ENCODE measurements around the gene CWC22.
"Not testable (repeated sequence)": the region's sequence is repeated elsewhere in the genome, so short reads cannot be mapped to it uniquely, and the experiment has no call there.

Gene CWC22

DNA sequence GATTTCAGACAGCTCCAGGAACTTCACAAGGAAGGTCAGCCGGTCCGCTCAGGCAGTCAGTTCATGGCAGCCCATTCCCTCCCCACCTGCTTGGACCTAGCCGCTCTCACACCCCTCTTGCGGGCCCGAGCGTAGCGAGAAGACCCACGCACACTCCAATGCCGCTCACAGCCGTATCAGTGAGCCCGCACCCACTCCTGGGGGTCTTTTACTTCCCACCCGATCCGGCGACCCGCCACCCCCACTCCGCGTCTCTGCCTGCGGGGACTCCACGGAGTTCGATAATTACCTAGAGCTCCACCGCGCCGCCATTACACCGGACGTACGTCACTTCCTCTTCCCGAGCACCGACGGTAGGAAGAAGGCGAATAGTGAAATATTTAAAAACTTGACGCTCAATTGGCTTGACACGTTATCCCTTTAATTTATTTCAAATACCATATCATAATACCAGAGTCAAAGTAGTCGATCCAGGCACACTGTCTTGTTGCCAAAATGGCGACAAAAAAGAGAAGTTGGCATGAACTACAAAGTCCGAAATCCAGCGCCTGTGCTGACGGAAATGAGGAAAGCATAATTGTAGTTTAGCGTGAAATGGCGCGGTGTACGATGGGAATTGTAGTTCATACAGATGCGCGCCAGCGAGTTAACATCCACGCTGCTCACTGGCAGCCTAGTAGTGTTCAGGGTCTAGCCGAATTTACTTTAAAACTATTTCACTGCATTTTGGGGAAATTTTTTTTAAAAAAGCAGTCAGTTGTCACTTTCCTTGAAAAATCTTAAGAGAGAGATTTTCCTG, at the start of gene CWC22:
Gene CWC22, minus strand, starts transcription at position 517 of the 799 bp plus-strand sequence. CDS start 13,956 bp downstream, outside the sequence.
- peak; percentile 64 for DNase-seq (ENCODE audit: low read depth)

DNA sequence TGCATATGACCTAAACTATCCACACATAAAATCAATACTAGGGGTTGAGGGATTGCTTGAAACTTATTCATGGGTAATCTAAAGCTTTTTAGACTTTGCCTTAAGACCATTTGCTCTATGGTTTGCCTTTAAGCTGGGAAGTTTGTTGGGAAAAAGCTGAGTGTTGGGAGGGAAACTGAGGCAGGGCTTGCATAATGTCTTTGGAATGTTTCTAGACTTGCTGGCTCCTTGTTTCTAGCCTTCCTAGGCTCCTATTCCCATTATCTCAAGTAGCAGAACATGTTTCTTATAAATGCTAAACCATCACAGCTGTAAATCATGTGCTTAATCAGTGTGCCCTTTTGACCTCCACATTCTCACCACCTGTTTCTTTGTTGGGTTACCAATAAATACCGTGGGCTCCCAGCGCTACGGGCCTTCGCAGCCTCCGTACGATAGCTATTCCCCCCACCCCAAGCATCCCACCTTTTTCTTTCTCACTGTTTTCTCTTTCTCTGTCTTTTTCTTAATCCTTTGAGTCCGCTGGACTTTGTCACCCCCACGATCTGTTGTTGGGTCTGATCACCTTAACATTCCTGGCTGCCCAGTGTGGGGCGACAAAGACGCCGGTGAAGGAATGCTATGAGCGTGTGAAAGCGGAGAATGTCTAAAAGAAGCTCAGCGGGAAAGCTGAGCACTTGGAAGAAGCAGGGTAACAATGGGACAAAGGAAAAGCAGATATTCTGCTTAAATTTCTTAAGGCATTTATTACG, 49.4 kb upstream of the CWC22 start:
- no peak for DNase-seq (ENCODE audit: low read depth)

DNA sequence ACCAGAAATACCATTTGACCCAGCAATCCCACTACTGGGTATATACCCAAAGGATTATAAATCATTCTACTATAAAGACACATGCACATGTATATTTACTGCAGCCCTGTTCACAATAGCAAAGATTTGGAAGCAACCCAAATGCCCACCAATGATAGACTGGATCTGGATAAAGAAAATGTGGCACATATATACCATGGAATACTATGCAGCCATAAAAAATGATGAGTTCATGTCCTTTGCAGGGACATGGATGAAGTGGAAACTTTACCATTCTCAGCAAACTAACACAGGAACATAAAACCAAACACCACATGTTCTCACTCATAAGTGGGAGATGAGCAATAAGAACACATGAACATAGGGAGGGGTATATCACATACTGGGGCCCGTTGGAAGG, 47.5 kb upstream of the CWC22 start:
- DNase-seq (ENCODE audit: low read depth) = not testable (repeated sequence)

DNA sequence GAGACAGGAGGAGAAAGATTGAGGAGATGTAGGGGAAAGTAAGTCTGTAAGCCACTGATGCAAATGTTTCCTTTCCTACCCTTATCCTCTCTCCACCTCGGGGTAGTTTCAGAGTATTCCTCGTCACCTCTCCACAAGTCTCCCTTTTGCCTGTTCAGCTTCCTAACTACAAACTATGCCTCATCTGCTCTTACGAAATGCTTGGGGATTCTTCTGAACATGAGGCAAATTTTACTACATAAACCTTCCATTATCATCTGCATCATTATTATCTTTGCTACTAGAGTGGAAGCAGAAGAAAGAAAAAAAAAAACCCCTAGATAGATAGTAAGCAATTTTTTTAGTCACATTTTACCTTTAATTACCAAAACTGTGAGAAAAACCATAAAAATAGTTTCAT, 43.1 kb upstream of the CWC22 start:
- DNase-seq (ENCODE audit: low read depth) = no peak

DNA sequence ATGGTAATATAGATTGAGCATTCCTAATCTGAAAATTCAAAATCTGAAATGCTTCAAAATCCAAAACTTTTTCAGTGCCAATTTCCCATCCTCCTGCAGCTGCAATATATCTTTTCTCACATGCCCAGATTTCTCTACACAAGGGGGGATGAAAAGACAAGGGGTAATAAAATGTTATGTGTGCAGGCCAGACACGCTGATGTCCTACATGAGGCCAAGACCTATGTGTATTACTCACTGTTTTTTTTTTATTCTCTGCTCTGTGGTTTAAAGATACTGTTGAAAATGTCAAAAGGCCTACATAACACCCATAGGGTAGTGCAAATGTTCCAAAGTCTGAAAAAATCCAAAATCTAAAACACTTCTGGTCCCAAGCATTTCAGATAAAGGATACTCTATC, 41.2 kb upstream of the CWC22 start:
- no peak for DNase-seq (ENCODE audit: low read depth)

DNA sequence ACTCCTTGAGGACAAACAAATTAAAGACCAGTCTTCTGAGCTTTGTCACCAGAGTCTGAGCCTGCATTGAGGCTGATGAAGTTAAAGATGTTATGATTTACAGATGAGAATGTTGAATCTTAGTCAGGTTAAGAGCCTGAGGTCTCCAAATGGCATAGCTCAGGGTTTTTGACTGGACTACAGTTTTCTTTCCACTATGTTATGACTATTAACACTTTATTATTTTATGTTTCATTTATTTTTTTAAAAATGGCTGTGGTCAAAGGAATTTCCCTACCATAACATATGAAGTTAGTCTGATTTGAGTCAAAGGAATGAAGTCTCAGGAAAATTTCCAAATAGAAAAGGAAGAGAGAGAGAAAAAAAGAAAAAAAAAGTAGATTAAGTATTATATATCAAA, 39.7 kb upstream of the CWC22 start:
- DNase-seq (ENCODE audit: low read depth) = no peak

DNA sequence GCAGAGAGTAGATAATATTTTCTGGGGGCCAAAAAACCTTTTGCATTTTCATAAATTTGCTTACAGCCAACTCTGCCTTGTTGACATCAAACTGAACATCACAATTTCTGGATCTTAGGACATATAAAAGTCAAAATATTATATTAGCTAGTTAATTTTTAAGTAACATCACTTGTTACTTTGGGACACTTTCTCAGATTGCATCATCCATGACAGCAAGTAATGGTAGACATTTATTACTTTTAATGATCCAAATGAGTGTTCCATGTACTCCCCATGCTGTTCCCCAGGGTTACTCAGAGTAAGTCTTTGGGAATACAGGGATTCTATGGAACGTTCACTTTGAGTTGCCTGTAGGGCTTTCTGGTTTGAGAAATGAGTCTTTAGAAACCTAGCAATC, 39.1 kb upstream of the CWC22 start:
- DNase-seq (ENCODE audit: low read depth) = no peak

DNA sequence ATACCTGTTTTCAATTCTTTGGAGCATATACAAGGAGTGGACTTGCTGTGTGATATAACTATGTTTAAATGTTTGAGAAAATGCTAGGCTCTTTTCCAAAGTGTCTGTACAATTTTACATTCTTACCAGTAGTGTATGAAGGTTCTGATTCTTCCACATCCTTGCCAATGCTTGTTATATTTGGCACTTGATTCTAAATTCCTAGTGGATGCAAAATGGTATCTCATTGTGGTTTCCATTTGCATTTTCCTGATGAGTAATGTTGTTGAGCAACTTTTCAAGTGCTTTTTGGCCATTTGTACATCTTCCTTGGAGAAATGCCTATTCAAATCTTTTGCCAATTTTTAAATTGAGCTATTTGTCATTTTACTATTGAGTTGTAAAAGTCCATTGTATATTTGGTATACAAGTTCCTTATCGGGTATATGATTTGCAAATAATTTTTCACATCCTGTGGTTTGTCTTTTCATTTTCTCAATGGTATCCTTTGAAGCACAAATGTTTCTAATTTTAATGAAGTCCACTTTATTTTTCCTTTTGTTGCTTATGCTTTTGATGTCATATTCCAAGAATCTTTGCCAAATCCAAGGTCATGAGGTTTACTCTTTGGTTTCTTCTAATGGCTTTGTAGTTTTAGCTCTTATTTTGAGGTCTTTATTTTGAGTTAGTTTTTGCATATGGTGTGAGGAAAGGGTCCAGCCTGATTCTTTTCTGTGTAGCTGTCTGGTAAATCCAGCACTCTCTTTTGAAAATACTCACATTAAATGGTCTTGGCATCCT, 33.2 kb upstream of the CWC22 start:
- no peak for DNase-seq (ENCODE audit: low read depth)

DNA sequence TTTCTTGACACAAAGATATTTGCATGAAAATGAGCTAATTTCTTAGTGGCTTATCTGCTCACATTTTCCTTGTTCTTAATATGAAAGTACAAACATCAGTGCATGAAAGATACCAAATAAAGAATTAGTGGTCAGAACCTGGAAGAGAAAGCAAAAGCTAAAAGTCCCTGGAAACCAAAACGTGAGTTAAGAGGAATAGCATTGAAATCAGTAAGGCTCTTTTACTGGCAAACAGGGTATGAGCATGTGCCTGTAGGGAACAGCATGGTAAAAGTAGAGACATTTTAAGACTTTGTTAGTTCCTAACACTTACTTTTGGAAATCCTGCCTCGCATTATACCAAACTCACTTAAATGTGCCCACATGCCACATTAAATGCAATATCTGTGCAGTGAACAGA, 31.9 kb upstream of the CWC22 start:
- no peak for DNase-seq (ENCODE audit: low read depth)

DNA sequence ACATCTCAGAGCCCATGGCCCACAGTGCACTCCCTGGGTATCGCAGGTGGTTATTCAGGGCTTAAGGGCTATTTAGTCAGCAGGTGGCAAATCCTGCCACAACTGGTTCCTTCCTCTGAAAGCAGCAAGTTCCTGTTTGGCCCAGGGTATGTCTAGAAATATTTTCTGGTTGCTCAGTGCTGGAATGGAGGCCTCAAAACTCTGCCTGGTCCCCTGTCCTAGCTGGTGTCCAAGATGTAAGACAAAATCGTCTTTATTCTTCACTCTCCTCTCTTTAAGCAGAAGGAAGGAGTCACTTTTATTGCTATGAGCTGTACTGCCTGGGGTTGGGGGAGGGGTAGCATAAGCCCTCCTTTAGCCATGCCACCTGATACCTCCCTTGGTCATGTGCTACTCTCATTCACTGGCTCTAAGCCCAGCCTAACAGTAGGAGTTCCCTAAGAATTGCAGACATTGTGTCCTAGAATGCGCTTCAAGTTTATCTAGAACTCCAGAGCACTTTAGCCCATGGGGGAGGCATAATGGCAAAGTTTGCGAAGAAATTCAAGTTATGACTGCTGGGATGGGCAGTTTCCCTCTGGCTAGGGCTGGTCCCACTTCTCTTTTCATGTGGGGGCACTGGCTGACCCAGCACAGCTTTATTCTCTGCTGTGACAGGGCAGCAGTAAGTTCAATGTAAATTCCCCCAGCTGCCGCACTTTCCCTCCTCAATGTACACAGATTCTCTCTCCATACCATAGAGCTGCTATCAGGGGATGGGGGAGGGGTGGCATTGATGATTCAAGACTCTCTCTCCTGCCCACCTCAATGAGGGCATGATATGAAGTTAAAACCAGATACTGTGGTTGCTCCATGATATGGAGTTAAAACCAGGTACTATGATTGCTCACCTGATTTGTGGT, 27.1 kb upstream of the CWC22 start:
- DNase-seq (ENCODE audit: low read depth) = no peak

DNA sequence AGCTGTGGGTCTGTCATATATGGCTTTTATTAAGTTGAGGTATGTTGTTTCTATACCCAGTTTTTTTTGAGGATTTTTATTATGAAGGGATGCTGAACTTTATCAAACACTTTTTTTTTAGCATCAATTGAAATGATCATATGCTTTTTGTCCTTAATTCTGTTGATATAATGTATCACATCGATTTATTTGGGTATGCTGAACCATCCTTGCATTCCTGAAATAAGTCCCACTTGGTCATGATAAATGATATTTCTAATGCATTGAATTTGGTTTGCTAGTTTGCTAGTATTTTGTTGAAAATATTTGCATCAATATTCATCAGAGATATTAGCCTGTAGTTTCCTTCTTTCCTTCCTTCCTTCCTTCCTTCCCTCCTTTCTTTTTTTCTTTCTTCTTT, 22.5 kb upstream of the CWC22 start:
- DNase-seq (ENCODE audit: low read depth) = no peak

DNA sequence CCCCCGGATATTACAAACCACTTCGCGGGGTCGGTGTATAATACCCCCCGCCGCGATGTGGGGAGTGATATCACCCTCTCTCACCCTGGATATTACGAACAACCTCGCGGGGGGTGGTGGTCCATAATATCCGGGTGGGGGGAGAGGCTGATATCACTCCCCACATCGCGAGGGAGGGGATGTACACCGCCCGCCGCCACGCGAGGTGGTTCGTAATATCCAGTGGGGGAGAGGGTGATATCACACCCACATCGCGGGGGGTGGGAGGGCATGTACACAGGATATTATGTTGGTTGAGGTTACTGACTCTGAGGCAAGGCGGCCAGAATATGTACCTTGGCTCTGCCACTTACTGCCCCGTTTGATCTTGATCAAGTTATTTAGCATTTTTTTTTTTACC, 14.8 kb upstream of the CWC22 start:
- no peak for DNase-seq (ENCODE audit: low read depth)

DNA sequence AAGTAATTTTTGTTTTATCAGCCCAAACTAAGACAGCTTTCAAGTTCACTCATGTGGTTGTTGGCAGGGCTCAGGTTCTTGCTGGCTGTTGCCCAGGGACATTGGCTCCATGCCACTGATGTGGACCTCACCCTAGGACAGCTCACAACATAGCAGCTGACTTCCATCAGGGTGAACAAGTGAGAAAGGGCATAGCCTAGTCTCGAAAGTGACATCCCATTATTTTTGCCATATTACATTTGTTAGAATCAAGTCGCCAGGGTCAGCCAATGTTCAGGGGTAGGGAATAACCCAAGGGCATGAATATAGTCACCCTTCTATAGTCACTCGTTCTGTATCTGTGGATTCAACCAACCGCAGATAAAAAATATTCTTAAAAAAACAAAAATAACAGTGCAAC, 10.7 kb upstream of the CWC22 start:
- no peak for DNase-seq (ENCODE audit: low read depth)

DNA sequence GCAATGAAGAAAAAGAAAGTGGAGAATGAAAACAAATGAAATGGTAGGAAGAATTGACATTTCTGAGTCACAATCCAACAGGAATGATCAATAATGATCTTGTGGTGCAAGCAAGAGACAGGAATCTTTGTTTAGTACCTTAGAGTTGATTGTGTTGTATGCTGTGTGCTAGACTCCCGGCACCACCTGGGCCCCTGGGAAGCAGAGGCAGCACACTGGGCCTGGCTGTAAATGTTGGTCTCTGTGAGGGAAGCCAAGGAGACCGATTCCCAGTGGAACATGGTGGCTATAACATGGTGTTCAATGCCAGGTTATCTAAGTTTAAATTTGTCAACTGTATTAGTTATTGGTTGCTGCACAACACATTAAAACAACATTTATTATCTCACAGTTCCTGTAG, 9.8 kb upstream of the CWC22 start:
- DNase-seq (ENCODE audit: low read depth) = no peak

DNA sequence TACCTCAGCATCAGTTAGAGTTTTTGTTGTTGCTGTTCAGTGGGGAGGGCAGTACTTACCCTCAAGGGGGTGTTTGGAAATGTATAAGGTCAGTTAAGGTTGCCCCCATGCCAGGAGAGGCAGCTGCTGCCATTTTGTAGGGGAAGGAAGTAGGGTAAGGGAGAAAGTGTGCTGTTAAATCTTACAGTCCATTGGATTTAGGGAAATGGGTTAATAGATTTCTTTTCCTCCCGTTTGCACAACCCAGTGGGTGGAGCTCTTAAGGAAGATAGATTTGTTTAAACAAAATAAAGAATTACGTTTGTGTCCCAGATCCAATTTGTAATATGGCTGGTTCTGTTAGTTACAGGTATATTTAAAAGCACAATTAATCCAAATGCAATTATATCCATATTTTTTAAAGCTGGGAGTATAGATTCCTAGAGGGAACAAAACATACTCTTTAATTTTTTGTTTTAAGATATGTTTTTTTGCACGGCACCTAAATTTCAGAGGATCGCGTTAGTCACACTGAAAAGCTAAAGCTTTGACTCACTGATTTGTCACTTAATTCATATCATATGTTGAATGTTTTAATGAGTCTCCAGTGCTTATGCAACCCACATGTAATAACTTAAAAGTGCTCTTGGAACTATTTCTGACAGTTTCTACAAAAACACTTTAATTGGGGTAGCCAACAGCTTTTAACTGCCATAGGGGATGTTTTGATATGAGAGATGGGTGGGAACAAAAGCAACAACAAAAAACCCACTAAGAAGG, 9.0 kb upstream of the CWC22 start:
- no peak for DNase-seq (ENCODE audit: low read depth)

DNA sequence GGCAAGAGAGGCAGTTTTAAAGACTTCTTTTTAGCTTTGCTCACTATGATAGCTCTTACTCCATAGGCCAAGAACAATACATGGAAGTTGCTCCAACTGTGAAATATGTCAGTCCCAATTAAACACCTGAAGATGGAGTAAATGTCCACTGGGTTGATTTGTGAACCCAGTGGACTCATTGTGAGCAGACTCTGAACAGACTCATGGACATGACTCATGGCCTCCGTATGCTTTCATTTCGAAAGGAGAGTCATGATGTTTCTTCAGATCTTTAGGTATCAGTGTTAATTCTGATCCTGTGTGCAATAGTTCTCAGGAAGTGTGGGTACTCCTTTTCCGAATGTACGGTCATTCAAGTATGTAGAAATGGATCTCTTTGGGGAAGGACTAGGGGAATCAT, 5.4 kb upstream of the CWC22 start:
- DNase-seq (ENCODE audit: low read depth) = no peak

DNA sequence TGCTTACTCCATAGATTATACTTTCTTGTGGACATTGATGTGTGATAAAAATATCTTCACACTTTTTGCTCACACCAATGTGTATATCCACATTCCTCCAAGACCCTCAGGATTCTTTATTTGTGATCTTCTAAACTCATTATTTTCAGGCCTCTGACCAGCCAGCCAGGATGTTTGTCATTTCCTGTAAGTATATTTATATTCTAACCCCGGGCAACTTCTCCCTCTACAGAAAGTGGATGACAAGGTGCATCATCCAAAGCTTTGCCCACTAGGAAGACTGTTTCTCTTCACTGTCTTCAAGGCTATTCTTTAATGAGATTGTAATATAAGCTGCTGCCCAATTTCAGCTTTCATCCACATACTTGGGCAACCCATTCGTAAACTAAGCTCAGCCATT, 3.6 kb upstream of the CWC22 start:
- no peak for DNase-seq (ENCODE audit: low read depth)

DNA sequence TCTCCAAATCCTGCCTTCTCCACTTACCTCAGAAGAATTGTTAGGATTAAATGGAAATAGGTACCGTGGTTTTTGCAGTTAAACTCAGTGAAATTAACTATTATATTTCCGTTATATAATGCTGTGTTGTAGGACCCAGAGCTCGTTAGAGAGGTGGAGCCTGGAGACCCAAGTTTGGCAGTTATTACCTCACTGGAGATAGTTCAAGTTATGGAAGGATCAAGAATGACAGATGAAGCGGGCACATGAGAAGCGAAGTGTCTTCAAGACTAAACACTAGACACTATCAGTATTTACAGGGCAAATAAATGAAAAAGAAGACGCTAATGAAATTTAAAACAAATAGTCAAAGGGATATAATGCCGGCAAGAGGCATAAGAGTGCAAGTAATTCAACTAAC, 866 bp downstream of the CWC22 start:
- no peak for DNase-seq (ENCODE audit: low read depth)

DNA sequence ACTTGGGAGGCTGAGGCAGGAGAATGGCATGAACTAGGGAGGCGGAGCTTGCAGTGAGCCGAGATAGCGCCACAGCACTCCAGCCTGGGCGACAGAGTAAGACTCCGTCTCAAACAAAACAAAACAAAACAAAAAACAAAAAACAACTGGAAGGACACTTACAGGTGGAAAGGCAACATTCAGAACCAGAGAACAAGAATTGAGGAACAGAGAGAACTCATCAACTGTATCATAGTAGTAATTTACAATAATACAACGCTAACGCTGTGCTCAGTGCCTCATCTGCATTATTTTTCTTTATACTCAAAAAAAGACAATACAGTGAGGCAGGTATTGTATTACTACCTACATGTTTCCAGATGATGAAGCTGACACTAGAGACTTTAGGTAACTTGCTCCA, 1.6 kb downstream of the CWC22 start:
- not testable (repeated sequence) for DNase-seq (ENCODE audit: low read depth)

DNA sequence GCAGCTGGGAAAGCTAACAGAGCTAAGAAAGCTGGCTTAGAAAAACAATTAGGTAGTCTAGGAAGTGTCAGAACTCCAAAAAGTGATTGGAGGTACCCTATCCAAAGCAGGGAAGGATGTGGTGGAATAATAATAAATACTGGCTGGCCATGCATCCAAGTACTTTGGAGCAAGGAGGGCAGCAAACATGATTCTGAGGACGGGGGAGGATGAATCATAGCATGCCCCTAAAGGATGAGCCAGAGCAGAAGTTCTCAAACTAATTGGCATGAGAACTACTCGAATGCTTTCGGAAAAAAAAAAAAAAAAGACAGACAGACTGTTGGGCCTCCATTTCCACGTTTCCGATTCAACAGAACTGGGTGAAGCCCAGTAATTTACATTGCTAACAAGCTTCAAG, 2.4 kb downstream of the CWC22 start:
- DNase-seq (ENCODE audit: low read depth) = no peak

DNA sequence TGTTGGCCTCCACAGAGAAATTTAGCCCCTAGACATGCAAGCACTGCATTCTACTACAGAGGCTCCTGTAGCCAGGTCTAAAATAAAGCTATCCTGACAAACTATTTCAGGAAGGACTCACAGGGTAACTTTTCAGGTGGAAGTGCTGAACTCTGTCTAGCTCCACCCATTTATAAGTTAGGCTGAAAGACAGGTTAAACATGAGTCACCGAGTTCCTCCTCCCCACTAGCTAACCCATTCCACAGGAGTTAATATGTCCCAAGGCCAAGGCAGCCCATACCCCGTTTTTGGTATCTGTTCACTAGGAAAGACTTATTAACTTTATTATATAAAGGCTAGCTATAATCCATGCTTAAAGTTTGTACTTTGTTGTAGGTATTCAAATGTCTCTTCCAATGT, 3.5 kb downstream of the CWC22 start:
- DNase-seq (ENCODE audit: low read depth) = no peak

Measured in stimulated activated CD8-positive, alpha-beta memory T cell treated with anti-CD3 and anti-CD28 coated beads, Interleukin-12 subunit alpha, Interleukin-12 subunit beta, amount 100 ng/mL, for 4 hours (primary cell).